Esophagus muscularis mucosa (tissue), 4 donors: ENCODE data around the gene CPA3.

Experiments used
- CTCF ChIP-seq, 3 experiments: fragments of 200-600 bp in 2 of 3; fragments of 450-650 bp in 1 of 3; sonication (generic) in 2 of 3; IDR thresholded peaks; one replicate each; pipeline ENCODE4 v1.5.1; 2017 to 2019; ENCODE audit warnings: antibody characterized with exemption in 3 of 3, mild to moderate bottlenecking in 2 of 3, moderate library complexity in 1 of 3
- EP300 ChIP-seq: sonication (generic); formaldehyde crosslinking; IDR thresholded peaks from one replicate; pipeline ENCODE4 v1.6.1; 2017; ENCODE audit warnings: antibody characterized with exemption
- POLR2A ChIP-seq: fragments of 450-650 bp; IDR thresholded peaks from one replicate; pipeline ENCODE4 v1.6.1; 2017; ENCODE audit warnings: antibody characterized with exemption, moderate library complexity, mild to moderate bottlenecking, low read depth
- POLR2AphosphoS5 ChIP-seq, 2 donors: sonication (generic); formaldehyde crosslinking; IDR thresholded peaks; one replicate each; pipeline ENCODE4 v1.6.1; 2017; ENCODE audit warnings: antibody characterized with exemption in 2 of 2

- TF ChIP-seq POLR2A (no peak), CTCF (IDR thresholded peaks at IDR 0.05) (no peak), EP300 (no peak), POLR2AphosphoS5 (IDR thresholded peaks at IDR 0.05) (no peak)
Measured at GRCh38 chr3:148880681-148881080, 15.6 kb downstream of the CPA3 start.
